OCI-LY7 (cell line): ENCODE results near the gene FTH1.

ENCODE experiments used
- EZH2phosphoT487 ChIP-seq: fragments of 200-600 bp; sonication (generic); IDR thresholded peaks from 2 replicates; pipeline ENCODE4 v1.6.1; 2018; ENCODE audit warnings: low read depth, borderline replicate concordance, mild to moderate bottlenecking, mixed run types, antibody characterized with exemption, low read length, moderate library complexity, mixed read lengths
- TF ChIP-seq, protein P1 (sequence below): fragments of 200-600 bp; sonication (generic); conservative IDR thresholded peaks from 2 replicates; pipeline ENCODE4 v1.5.1; 2014; ENCODE audit warnings: mild to moderate bottlenecking, antibody characterized with exemption, low read length, moderate library complexity, mixed read lengths

DNA sequence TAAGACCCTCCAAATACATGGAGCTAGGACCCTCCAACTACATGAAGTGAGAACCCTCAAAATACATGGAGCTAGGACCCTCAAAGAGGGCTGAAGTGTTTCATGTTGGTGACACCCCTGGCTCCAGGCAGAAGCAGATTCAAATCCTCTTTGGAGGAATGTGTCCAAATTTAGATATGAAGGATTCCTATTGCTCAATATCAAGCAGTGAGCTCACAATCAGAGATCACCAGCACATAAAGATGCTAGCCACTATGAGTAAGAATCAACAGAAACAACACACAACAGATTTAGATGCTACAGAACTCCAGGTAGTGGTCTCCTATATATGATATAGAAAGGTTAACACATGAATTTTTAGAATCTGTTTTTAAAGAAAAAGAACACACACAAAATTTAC, 38.8 kb downstream of the FTH1 start:
- TF ChIP-seq, protein P1, sequence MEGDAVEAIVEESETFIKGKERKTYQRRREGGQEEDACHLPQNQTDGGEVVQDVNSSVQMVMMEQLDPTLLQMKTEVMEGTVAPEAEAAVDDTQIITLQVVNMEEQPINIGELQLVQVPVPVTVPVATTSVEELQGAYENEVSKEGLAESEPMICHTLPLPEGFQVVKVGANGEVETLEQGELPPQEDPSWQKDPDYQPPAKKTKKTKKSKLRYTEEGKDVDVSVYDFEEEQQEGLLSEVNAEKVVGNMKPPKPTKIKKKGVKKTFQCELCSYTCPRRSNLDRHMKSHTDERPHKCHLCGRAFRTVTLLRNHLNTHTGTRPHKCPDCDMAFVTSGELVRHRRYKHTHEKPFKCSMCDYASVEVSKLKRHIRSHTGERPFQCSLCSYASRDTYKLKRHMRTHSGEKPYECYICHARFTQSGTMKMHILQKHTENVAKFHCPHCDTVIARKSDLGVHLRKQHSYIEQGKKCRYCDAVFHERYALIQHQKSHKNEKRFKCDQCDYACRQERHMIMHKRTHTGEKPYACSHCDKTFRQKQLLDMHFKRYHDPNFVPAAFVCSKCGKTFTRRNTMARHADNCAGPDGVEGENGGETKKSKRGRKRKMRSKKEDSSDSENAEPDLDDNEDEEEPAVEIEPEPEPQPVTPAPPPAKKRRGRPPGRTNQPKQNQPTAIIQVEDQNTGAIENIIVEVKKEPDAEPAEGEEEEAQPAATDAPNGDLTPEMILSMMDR = no peak
- TF ChIP-seq EZH2phosphoT487 = no peak
